Putamen (tissue), 1 donor: Measurements from ENCODE around the gene PCNT.
"Not testable (repeated sequence)": the region's sequence is repeated elsewhere in the genome, so short reads cannot be mapped to it uniquely, and the experiment has no call there.

Experiments
- DNase-seq: peaks from one replicate; pipeline ENCODE4 v3.0.0-alpha.2; 2016; ENCODE audit warnings: low spot score

PCNT gene

GRCh38 chr21:46452710-46453109, 128.8 kb downstream of the PCNT start:
- no peak for DNase-seq

- no peak for DNase-seq
Observed at GRCh38 chr21:46454142-46454541, 130.2 kb downstream of the PCNT start.

GRCh38 chr21:46454634-46455390, 130.9 kb downstream of the PCNT start:
- DNase-seq = peak; percentile 91

GRCh38 chr21:46455575-46456385, 131.8 kb downstream of the PCNT start:
- DNase-seq = peak; percentile 89

- DNase-seq = no peak
Observed at GRCh38 chr21:46456750-46457149, 132.8 kb downstream of the PCNT start.

GRCh38 chr21:46457801-46458314, 133.9 kb downstream of the PCNT start:
- DNase-seq = no peak

- DNase-seq = peak; percentile 96
Observed at GRCh38 chr21:46458315-46459023, 134.5 kb downstream of the PCNT start, which contains the start of gene DIP2A. Gene DIP2A (plus strand): TSS chr21:46458891. CDS start chr21:46459132, 241 bp downstream.

- no peak for DNase-seq
Observed at GRCh38 chr21:46459024-46459355, 135.0 kb downstream of the PCNT start.

GRCh38 chr21:46459356-46460112, 135.6 kb downstream of the PCNT start:
- no peak for DNase-seq

GRCh38 chr21:46461909-46462308, 138.0 kb downstream of the PCNT start:
- DNase-seq = no peak

GRCh38 chr21:46465153-46465552, 141.2 kb downstream of the PCNT start:
- DNase-seq = not testable (repeated sequence)

- no peak for DNase-seq
Observed at GRCh38 chr21:46465651-46466050, 141.7 kb downstream of the PCNT start.

- DNase-seq = no peak
Observed at GRCh38 chr21:46468108-46468774, 144.3 kb downstream of the PCNT start.

- no peak for DNase-seq
Observed at GRCh38 chr21:46469275-46469674, 145.3 kb downstream of the PCNT start.

- no peak for DNase-seq
Observed at GRCh38 chr21:46471514-46471913, 147.6 kb downstream of the PCNT start.

- no peak for DNase-seq
Observed at GRCh38 chr21:46472246-46472645, 148.3 kb downstream of the PCNT start.

- no peak for DNase-seq
Observed at GRCh38 chr21:46474382-46474781, 150.4 kb downstream of the PCNT start.

GRCh38 chr21:46475296-46475695, 151.3 kb downstream of the PCNT start:
- no peak for DNase-seq

GRCh38 chr21:46477765-46478164, 153.8 kb downstream of the PCNT start:
- DNase-seq = no peak

- DNase-seq = no peak
Observed at GRCh38 chr21:46478910-46479309, 155.0 kb downstream of the PCNT start.

- DNase-seq = no peak
Observed at GRCh38 chr21:46480466-46480865, 156.5 kb downstream of the PCNT start.
